Measurements from ENCODE around the gene PAPLN.

Gene PAPLN

DNA sequence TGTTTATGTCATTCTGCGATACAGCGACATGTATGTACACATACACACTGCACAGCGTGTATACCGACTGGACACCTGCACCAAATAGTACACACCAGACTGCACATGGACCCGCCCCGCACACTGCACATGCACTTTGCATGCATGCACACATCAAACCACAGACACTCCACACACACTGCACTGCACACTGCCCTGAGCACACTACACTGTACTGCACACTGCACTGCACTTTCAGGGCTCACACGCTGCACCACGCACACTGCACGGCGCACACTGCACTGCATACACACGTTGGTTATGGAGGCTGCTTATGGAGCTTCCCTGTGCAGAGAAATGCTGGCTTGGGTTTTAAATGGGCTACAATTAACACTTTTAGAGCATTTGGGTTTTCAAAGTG, 1.6 kb downstream of the PAPLN start:
- no peak overlapping the region for H3K4me3 ChIP-seq (ENCODE audit: low read length)
- DNase-seq (ENCODE audit: low read depth), result no peak
- TF ChIP-seq, protein P1, sequence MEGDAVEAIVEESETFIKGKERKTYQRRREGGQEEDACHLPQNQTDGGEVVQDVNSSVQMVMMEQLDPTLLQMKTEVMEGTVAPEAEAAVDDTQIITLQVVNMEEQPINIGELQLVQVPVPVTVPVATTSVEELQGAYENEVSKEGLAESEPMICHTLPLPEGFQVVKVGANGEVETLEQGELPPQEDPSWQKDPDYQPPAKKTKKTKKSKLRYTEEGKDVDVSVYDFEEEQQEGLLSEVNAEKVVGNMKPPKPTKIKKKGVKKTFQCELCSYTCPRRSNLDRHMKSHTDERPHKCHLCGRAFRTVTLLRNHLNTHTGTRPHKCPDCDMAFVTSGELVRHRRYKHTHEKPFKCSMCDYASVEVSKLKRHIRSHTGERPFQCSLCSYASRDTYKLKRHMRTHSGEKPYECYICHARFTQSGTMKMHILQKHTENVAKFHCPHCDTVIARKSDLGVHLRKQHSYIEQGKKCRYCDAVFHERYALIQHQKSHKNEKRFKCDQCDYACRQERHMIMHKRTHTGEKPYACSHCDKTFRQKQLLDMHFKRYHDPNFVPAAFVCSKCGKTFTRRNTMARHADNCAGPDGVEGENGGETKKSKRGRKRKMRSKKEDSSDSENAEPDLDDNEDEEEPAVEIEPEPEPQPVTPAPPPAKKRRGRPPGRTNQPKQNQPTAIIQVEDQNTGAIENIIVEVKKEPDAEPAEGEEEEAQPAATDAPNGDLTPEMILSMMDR (IDR thresholded peaks at IDR 0.05; ENCODE audit: insufficient read depth, low read depth, low read length, missing control alignments), result no peak

DNA sequence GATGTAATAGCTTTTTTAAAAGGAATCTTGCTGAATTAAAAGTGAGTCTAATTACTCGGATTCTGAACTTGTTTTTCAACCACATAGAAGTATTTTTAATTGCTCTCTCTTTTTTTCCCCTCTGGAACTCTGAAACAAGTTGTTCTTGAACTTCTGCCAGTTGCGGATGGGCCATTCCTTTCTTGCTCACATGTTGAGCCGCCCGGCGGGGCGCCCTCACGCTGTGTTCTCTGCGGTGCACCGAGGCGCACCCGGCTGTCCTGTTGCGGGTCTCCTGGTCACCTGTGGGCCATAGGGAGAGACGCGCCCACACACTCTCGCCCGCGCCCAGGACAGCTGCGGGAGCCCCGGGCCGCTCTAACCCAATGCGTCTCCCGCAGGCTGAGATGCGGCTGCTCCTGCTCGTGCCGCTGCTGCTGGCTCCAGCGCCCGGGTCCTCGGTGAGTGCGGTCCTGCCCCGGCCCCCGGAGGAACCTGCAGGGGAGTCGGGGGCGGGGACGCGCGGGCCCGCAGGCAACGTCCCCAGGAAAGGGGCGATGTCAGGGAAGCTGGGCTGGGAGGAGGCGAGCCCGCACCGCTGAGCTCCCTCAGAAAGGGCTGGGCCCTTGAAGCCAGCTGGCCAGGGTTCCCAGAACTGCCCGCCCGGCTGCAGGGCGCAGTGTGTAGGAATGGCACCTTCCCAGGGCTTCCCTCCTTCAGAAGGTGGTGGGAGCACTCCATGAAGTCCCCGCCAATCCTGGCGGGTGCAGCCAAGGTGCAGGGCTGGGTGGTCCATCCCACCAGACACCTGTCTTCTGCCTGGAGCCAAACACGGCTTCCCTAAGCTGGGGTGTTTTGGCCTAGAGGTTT, 2.3 kb downstream of the PAPLN start:
- peak; percentile 37 for DNase-seq (ENCODE audit: low read depth)
- TF ChIP-seq, protein P1 (IDR thresholded peaks at IDR 0.05; ENCODE audit: insufficient read depth, low read depth, low read length, missing control alignments), result no peak
- no peak overlapping the region for H3K4me3 ChIP-seq (ENCODE audit: low read length)

DNA sequence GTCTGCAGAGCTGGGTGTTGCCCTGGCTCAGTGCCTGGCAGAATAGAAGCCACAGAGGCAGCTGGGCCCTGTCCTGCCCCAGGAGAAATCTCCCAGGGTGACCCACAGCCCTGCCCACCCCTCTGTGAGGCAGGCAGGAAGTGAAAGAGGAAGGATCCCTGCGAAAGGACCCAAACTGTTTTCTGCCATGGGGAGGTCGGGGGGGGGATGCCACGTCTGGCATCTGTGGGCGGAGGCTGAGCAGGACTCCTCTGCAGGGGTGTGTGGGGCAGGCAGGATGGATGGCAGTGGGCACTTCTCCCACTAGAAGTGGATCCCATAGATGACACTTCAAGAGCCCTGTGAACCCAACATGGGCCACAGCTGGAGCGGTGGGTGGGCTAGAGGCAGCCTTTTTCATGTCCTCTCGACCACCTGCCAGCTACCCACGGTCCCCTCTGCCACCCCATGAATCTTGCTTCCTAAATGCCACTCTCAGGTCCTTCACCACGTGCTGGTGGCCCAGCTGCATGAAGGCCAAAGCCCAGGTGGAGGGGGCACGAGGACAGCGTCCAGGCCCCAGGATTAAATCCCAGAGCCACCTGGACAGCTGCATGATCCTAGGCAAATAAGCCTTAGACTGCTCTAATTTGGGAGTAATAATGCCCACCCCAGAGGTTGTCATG, 3.6 kb downstream of the PAPLN start:
- TF ChIP-seq, protein P1 (IDR thresholded peaks at IDR 0.05; ENCODE audit: insufficient read depth, low read depth, low read length, missing control alignments), result no peak
- no peak for DNase-seq (ENCODE audit: low read depth)
- H3K4me3 ChIP-seq (ENCODE audit: low read length), result no peak overlapping the region

DNA sequence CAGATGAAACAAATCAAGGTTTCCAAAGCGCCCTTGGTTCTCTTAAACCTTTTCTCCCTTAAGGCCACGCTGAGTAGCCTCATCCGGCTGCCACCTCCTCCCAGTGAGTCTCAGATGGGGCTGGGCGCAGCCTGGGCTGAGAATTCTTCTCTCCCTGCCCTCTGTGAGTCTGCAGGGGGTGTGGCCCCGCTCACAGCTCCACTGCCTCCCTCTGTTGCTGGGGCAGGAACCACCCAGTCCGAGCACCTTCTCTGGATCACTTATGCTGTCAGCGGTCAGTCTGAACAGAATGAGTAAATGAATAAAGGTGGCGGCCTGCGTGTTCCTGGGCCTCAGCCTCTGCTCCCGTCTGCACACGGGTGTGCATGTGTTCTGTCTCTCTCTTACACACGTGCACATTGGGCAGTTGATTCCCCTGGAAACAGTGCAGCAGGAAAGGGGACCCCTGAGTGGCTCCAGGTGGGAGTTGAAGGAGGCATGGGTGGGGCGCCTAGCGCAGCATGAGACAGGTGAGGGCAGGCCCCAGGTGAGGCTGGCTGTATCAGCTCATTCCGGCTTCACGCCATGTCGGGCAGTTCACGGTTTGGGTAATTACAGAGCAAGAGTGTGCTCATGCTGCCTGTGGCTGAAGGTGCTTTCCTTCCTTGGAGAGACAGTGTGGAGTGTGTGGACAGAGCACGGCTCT, 4.3 kb downstream of the PAPLN start:
- peak; percentile 46 for DNase-seq (ENCODE audit: low read depth)
- TF ChIP-seq, protein P1 (IDR thresholded peaks at IDR 0.05; ENCODE audit: insufficient read depth, low read depth, low read length, missing control alignments), result no peak
- H3K4me3 ChIP-seq (ENCODE audit: low read length), result no peak overlapping the region

DNA sequence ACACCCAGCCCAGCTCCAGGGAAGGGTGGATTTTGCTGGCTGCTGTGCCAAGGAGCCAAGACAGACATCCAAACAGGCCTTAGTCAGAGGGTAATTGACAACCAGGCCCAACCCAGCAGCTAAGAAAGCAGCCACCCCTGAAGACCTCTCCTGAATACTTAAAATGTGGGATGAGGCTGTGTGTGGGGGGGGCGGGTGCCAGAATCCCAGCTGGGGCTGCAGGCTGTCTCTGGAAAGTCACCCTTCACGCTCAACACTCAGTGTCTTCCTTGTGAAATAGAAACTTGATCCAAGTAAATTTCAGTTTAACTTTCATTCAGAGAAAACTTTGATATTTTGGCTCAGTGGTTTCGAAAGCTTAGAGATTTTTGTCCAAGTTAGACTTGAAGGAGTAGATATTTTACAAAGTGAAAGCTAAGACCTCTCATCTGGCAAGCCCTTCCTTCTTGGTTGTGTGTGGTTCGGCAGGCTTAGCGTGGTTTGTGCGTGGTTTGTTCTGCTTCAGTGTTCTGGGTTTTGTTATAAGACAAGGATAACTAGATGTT, 5.1 kb downstream of the PAPLN start:
- TF ChIP-seq, protein P1 (IDR thresholded peaks at IDR 0.05; ENCODE audit: insufficient read depth, low read depth, low read length, missing control alignments), result no peak
- no peak overlapping the region for H3K4me3 ChIP-seq (ENCODE audit: low read length)
- DNase-seq (ENCODE audit: low read depth), result no peak

DNA sequence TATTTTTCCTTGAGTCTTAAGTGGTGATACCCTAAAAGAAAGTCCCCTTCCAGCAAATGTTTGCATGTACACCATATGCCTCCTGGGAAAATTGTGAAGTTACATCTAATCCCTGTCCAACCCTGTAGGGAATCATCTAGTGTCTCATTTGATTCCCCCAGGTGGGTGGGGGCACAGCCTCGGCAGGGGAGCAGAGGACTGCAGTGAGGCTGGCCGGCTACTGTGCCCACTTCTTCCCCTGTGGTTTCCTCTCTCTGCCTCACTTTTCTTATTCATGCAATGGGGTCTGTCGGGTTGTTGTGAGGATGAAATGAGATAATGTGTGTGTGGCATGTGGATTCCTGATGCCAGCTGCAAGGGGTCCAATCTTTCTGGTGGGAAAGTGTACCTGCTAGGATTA, 6.0 kb downstream of the PAPLN start:
- DNase-seq (ENCODE audit: low read depth), result no peak
- H3K4me3 ChIP-seq (ENCODE audit: low read length), result no peak overlapping the region
- TF ChIP-seq, protein P1 (IDR thresholded peaks at IDR 0.05; ENCODE audit: insufficient read depth, low read depth, low read length, missing control alignments), result no peak
